ENCODE results near the gene PKP1.

GRCh38 chr1:201245082-201245481, 38.2 kb upstream of the PKP1 start:
- TF ChIP-seq POLR2A (IDR thresholded peaks at IDR 0.05) (no peak), CTCF (IDR thresholded peaks at IDR 0.05) (no peak)
